NCI-H146 treated with DMSO at 0.1 percent for 48 hours (cell line): Measurements from ENCODE around the gene LMBRD1.
A peak's percentile ranks its signal among the peaks of the same experiment; 100 is the strongest.
"Not testable (repeated sequence)": the region's sequence is repeated elsewhere in the genome, so short reads cannot be mapped to it uniquely, and the experiment has no call there.

ENCODE experiments used
- DNase-seq: peaks from one replicate; lab custom pipeline; 2025; ENCODE audit not compliant: unreplicated experiment; lab: John Stamatoyannopoulos, UW

The LMBRD1 gene

GRCh38 chr6:69798796-69799195 lies 2.0 kb upstream of the LMBRD1 start:
- DNase-seq = not testable (repeated sequence)

DNA sequence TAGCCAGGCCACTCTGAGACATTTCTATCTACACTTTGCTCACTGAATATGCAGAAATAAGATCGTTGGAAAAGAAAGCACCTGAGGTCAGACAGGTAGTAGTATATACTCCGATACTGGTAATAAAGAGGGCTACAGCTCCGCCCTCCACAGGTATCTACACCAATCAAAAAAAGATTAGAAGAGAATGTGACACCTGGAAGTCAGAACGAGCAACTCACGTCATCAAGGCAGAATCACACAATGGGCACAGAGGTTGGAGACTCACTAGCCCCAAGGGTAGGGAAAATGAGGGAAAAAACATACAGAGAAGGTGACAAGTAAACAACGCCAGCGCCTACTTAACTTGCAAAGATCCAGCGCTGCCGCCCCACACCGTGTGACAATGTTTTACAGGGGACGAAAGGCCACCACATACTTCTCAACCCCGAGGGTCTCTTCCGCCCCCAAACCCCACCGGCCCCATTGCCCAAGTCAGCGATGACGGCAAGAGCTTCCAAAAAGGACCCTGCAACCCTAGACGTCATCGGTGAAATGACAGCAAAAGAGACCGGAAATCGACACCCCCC lies 653 bp downstream of the LMBRD1 start:
- DNase-seq = peak; percentile 76

DNA sequence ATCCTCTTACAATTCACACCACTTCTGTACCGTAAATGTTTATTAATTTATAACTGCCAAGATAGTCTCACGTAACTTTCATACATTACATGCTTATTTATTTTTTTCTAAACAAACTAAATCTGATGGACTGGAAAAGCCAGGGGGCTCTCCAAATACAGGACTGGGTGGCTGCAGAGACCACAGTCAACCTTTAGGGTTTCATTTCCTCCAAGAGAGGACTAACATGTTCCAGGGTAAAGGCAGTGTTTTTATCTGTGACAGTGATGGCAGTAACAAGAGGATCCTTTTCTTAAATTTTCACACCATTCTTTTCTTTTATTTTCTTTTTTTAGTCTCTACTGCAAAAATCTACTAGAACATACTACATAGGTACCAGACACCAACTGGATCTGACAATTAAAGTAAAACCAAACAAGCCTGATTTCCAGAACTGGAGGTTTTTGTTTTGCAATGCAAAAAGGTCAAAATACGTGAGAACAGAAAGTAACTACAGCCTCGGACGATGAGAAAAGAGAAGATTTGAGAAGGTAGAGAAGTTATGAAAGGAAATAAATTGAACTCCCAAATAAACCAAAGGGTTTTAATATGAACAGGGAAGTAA lies 1.2 kb downstream of the LMBRD1 start:
- DNase-seq = no peak

- DNase-seq = no peak
These were observed 4.5 kb downstream of the LMBRD1 start for GRCh38 chr6:69792292-69792691.

- DNase-seq = no peak
These were observed 5.7 kb downstream of the LMBRD1 start for GRCh38 chr6:69791065-69791471.

GRCh38 chr6:69790629-69791028 lies 6.2 kb downstream of the LMBRD1 start:
- no peak for DNase-seq

GRCh38 chr6:69789578-69789977 lies 7.2 kb downstream of the LMBRD1 start:
- DNase-seq = no peak

- DNase-seq = not testable (repeated sequence)
These were observed 9.4 kb downstream of the LMBRD1 start for GRCh38 chr6:69787436-69787835.

GRCh38 chr6:69785697-69786096 lies 11.1 kb downstream of the LMBRD1 start:
- DNase-seq = no peak

GRCh38 chr6:69784595-69785377 lies 12.0 kb downstream of the LMBRD1 start:
- DNase-seq = no peak

DNA sequence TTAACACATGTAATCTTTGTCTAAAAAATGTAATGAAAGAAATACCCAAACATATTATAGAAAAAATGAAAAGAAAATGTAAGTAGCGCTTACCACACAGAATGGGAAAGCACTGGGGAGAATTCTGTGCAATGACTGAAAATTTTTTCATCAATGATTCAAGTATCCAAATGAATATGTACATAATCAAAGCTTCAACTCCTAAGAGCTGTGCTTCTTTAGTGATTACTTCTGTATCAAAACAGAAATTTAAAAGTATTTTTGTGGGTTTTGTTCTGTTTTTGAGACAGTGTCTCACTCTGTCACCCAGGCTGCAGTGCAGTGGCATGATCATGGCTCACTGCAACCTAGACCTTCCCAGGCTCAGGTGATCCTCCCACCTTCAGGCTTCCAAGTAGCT lies 13.7 kb downstream of the LMBRD1 start:
- DNase-seq = no peak

- DNase-seq = no peak
These were observed 16.1 kb downstream of the LMBRD1 start for GRCh38 chr6:69780585-69781178.

GRCh38 chr6:69775941-69776340 lies 20.9 kb downstream of the LMBRD1 start:
- peak; percentile 28 for DNase-seq

- DNase-seq = no peak
These were observed 21.3 kb downstream of the LMBRD1 start for GRCh38 chr6:69775585-69775849.

GRCh38 chr6:69774740-69775584 lies 21.8 kb downstream of the LMBRD1 start:
- DNase-seq = no peak

GRCh38 chr6:69771158-69771906 lies 25.5 kb downstream of the LMBRD1 start:
- no peak for DNase-seq

DNA sequence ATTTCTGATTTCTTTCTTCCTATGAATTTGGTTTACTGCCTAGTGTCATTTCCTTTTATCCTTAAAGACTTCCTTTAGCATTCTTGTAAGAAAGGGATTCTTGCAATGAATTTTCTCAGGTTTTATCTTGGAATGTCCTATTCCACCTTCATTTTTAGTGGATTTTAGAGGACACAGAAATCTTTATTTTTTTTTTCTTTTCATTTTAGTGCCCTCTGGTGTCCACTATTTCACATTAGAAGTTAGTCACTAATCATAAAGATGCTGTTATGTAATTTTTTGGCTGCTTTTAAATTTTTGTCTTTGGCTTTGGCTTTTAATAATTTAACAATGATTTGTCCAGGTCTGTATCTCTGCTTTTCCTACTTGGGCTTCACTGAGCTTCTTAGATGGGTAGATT lies 28.1 kb downstream of the LMBRD1 start:
- no peak for DNase-seq

- DNase-seq = no peak
These were observed 33.0 kb downstream of the LMBRD1 start for GRCh38 chr6:69763763-69764162.

GRCh38 chr6:69761853-69762252 lies 35.0 kb downstream of the LMBRD1 start:
- no peak for DNase-seq

GRCh38 chr6:69758214-69758613 lies 38.6 kb downstream of the LMBRD1 start:
- DNase-seq = peak; percentile 19

DNA sequence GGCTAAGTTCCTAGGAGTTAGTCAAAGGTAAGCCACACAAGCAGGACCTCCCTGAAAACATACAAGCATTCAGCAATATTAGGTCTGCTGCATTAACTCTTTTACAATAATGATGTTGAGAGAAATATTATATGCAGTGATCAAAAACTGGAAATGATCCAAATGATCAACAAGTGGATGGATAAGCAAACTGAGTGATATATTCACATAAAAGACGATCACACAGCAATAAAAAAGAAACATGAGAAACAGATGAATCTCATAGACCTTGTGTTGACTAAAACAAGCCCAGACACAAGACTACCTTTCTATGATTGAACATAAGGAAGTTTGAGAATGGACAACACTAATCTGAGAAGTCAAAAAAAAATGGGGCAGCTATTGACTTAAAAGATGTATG lies 39.9 kb downstream of the LMBRD1 start:
- no peak for DNase-seq
